ENCODE data around the gene MCTP1.

DNA sequence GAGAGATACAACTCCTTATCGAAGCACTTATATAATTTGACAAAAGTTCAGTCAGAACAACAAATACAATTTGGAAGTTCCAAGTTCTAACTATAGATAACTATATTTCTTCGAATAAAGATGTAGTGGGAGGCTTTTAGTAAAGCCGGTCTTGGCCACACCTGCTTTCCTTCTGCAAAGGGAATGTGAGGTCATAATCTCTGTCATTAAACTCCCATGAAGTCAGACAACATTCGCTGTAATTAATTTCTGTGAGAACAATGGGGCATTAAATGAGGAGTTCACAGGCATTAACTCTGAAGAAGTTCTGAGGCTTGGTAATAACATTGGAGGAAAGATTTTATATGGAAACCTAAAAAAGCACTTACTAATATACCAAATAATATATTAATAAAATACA lies 67.5 kb downstream of the MCTP1 start:
- TF ChIP-seq POLR2A (IDR thresholded peaks at IDR 0.05; ENCODE audit: low read depth, low read length) (no peak), POLR2AphosphoS2 (IDR thresholded peaks at IDR 0.05; ENCODE audit: low read depth, low read length) (no peak), POLR2AphosphoS5 (IDR thresholded peaks at IDR 0.05; ENCODE audit: low read length) (no peak), SIX5 (IDR thresholded peaks at IDR 0.05; ENCODE audit: low read depth, low read length, severe bottlenecking) (no peak), ZNF687 (IDR thresholded peaks at IDR 0.05) (no peak), TCF12 (IDR thresholded peaks at IDR 0.05; ENCODE audit: low read depth, low read length) (no peak), BHLHE40 (IDR thresholded peaks at IDR 0.05; ENCODE audit: borderline replicate concordance in 1 of 2, low read depth in 2 of 2, low read length in 1 of 2) (no peak), CEBPB (IDR thresholded peaks at IDR 0.05; ENCODE audit: borderline replicate concordance in 1 of 2, low read depth in 2 of 2, low read length in 2 of 2) (no peak), HDAC2 (IDR thresholded peaks at IDR 0.05) (no peak), MAX (IDR thresholded peaks at IDR 0.05; ENCODE audit: low read depth, low read length) (no peak)
- TF ChIP-seq, protein P1, sequence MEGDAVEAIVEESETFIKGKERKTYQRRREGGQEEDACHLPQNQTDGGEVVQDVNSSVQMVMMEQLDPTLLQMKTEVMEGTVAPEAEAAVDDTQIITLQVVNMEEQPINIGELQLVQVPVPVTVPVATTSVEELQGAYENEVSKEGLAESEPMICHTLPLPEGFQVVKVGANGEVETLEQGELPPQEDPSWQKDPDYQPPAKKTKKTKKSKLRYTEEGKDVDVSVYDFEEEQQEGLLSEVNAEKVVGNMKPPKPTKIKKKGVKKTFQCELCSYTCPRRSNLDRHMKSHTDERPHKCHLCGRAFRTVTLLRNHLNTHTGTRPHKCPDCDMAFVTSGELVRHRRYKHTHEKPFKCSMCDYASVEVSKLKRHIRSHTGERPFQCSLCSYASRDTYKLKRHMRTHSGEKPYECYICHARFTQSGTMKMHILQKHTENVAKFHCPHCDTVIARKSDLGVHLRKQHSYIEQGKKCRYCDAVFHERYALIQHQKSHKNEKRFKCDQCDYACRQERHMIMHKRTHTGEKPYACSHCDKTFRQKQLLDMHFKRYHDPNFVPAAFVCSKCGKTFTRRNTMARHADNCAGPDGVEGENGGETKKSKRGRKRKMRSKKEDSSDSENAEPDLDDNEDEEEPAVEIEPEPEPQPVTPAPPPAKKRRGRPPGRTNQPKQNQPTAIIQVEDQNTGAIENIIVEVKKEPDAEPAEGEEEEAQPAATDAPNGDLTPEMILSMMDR (IDR thresholded peaks at IDR 0.05 in 2 of 3, conservative IDR thresholded peaks at IDR 0.05 in 1 of 3; ENCODE audit: control insufficient read depth in 2 of 3, extremely low read depth in 1 of 3, insufficient read depth in 1 of 3, low read depth in 3 of 3, low read length in 3 of 3) = no peak

All from GM12878 (cell line).